Calu3 (cell line): ENCODE results near the gene SV2C. TPM values are rescaled to one million over a fixed set of nuclear protein-coding genes. Genes with fewer than 3 reads are reported as not detected.

Experiments
- BruUV-seq: library from RNA; stranded (reverse); fragments of 400-500 nt; replicated peaks from 2 replicates; lab custom pipeline; 2021; lab: Mats Ljungman, UMichigan
- CTCF ChIA-PET: fragments of 300-600 bp; sonication (Branson Sonifier 250); formaldehyde crosslinking; loops from one replicate; lab custom pipeline; 2022; ENCODE audit warnings: antibody characterized with exemption; lab: Charles Lee
- DNase-seq: peaks from one replicate; pipeline ENCODE4 v3.0.0; 2022
- H3K27ac Mint-ChIP-seq: one replicate; pipeline ENCODE4 v1.8.0; 2022; ENCODE audit warnings: mixed read lengths; ENCODE audit not compliant: unreplicated experiment
- H3K27me3 Mint-ChIP-seq: one replicate; pipeline ENCODE4 v1.8.0; 2022; ENCODE audit warnings: mixed read lengths; ENCODE audit not compliant: unreplicated experiment
- H3K36me3 Mint-ChIP-seq: one replicate; pipeline ENCODE4 v1.8.0; 2022; ENCODE audit warnings: mild to moderate bottlenecking, moderate library complexity, mixed read lengths; ENCODE audit not compliant: insufficient read depth, unreplicated experiment
- H3K4me1 Mint-ChIP-seq: one replicate; pipeline ENCODE4 v1.8.0; 2022; ENCODE audit warnings: mild to moderate bottlenecking, low read depth, mixed read lengths; ENCODE audit not compliant: unreplicated experiment
- H3K4me3 Mint-ChIP-seq: one replicate; pipeline ENCODE4 v1.8.0; 2022; ENCODE audit warnings: mild to moderate bottlenecking, low read depth, moderate library complexity, mixed read lengths; ENCODE audit not compliant: unreplicated experiment
- H3K9me3 Mint-ChIP-seq: one replicate; pipeline ENCODE4 v1.8.0; 2022; ENCODE audit warnings: low read depth, mixed read lengths; ENCODE audit not compliant: unreplicated experiment
- CTCF ChIP-seq: fragments of 200-600 bp; IDR thresholded peaks from one replicate; pipeline ENCODE4 v1.8.0; 2022; ENCODE audit warnings: antibody characterized with exemption; ENCODE audit not compliant: unreplicated experiment
- intact Hi-C: fragments of 100-400 bp; cut with micrococcal nuclease; formaldehyde crosslinking; loops from one replicate; pipeline ENCODE4 v1.10.0; 2022; ENCODE audit not compliant: unreplicated experiment
- total RNA-seq: library from RNA; stranded (reverse); gene quantifications from 2 replicates; pipeline ENCODE4 v1.2.3, GENCODE V29; 2022

The SV2C gene
- total RNA-seq, 1 experiment from 2014 or later = 0.90 TPM

DNA sequence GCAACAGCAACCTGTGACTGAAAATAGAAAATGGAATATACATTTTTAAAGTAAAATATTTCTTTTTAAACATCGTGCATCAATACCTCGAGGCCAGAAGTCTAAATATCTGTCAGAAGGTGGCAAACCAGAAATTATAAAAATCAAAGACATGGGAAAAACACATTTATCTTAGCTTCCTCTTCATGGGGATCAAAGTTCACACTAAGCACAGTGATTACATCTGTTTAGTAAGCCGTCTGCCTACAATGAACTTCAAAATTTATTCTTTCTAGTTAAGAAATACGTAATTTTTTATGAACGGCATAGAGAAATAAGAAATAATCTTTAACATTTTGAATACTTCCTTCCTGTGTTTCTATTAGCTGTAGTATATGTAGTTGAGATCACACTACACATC is 17.9 kb upstream of the SV2C start:
- intact Hi-C loops = no loop called here
- CTCF ChIA-PET = no interaction called here

DNA sequence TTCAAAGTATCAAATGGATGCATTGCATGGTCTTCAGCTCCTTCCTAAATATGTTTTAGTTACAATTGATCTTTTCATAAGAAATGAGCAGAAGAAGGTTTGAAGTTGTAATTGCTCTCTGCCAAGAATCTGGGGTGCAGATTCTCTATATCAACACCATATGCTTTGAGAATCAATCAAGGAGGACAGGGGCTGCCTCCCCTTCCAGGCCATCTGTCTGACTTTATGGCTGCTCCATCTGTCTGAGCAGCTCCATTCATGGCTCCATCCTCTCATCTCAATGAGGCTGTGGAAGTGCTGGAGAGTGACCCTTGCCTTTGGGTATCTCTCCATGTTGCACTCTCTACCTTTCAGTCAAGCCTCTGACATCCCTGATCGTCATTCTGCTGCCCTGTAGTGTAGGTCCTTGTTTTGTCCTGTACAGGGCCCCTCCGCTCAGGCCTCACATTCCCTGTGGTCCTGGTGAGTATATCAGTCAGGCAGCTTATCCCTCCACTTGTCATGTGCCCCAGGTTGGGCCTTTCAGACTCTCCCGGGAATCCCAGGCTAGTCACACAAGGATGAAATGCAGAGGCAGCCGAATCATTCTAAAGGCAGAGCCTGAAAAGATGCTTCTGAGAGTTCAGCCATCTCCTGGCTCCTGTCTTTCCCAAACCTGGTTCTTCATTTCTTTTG is 14.0 kb upstream of the SV2C start:
- Mint-ChIP-seq H3K27me3 (peaks cover 51% of the 10 kb centered on the region), H3K36me3 (no peaks in the 10 kb centered on the region), H3K9me3 (no peaks in the 10 kb centered on the region), H3K27ac (no peak overlapping the region), H3K4me3 (no peak overlapping the region), H3K4me1 (no peaks in the 10 kb centered on the region)
- CTCF ChIA-PET = no interaction called here
- intact Hi-C loops = no loop called here
- no TSS peak for BruUV-seq
- no peak for DNase-seq
- TF ChIP-seq CTCF = no peak

More for the DNA sequence above, 17.9 kb upstream of the SV2C start:
- Mint-ChIP-seq H3K27ac (no peak overlapping the region), H3K4me3 (no peak overlapping the region), H3K27me3 (peaks cover 20% of the 10 kb centered on the region), H3K36me3 (no peaks in the 10 kb centered on the region), H3K9me3 (no peaks in the 10 kb centered on the region), H3K4me1 (no peaks in the 10 kb centered on the region)
- TF ChIP-seq CTCF = no peak
- BruUV-seq = no TSS peak
- DNase-seq = no peak

- Mint-ChIP-seq H3K4me3 (no peak overlapping the region), H3K27ac (no peak overlapping the region), H3K36me3 (no peaks in the 10 kb centered on the region), H3K9me3 (no peaks in the 10 kb centered on the region), H3K27me3 (peaks cover 95% of the 10 kb centered on the region), H3K4me1 (no peaks in the 10 kb centered on the region)
- CTCF ChIA-PET = interaction anchor here (1.2 to 1.7 kb wide), 4 partner anchors 15 to 509 kb away, joined by 3 to 24 read pairs (median 6); no protein-coding TSS in a partner anchor
- BruUV-seq = no TSS peak
- peak; percentile 45 for DNase-seq
- TF ChIP-seq CTCF = peak; percentile 72
- intact Hi-C loops = loop anchor here (1.0 to 10.0 kb wide), 3 partner anchors 101 to 340 kb away; no protein-coding TSS in a partner anchor
These were observed 8.6 kb upstream of the SV2C start for GRCh38 chr5:76074487-76075065.

DNA sequence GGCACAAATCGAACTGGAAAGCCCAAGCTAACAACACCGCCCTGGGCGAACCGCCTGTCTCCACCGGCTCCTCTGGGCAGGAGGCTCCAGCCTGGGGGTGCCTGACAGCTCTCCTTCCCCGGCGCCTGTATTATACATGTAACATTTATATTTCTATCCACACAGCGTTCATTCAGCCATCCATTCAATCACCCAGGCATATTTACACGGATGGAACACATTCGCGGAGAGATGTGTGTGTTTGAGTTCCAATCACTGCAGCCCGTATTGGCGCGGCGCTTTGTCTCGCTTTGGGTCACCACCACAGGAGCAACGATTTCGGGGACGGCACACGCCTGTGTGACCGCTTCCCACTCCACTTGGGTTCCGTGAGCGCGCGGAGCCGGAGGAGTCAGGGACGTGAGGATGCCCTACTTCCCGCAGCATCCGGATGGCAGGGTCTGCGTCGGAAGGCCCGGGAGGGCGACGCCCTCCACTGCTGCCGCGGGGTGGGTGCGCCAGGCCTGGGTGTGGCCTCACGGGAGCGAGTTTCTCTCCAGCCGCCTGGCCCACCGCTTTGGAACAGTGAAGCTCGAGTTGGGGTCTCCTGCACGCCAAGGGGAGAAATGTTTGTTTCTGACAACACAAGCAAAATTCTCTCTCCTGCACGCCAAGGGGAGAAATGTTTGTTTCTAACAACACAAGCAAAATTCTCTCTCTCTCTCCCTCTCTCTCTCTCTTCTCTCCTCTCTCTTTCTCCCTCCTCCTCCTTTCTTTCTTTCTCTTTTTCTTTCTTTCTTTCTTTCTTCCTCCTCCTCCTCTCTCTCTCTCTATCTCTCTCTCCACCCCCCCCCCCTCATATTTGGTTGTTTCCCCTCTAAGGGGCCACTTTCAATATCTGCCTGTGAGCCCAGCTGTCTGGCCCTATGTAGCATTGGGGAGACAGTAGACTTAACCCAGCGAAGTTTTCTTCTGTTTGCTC is 1.1 kb upstream of the SV2C start:
- peaks cover 99% of the 10 kb centered on the region for H3K27me3 Mint-ChIP-seq
- H3K4me1 Mint-ChIP-seq = peaks cover 12% of the 10 kb centered on the region
- no peak for DNase-seq
- H3K9me3 Mint-ChIP-seq = no peaks in the 10 kb centered on the region
- CTCF ChIA-PET = interaction anchor here (0.5 kb wide), 1 partner anchor 96 kb away, joined by 3 read pairs; no protein-coding TSS in a partner anchor
- H3K27ac Mint-ChIP-seq = no peak overlapping the region
- H3K4me3 Mint-ChIP-seq = peak overlapping the region; percentile 74
- no peak for TF ChIP-seq CTCF
- intact Hi-C loops = no loop called here
- H3K36me3 Mint-ChIP-seq = peaks cover 17% of the 10 kb centered on the region
- BruUV-seq = no TSS peak
